HUDEP-2 (cell line): ENCODE data around the gene NDNF.

Experiments
- DNase-seq, 76 experiments: peaks; one replicate each; lab custom pipeline; 2025; ENCODE audit not compliant: unreplicated experiment in 76 of 76; lab: John Stamatoyannopoulos, UW

Gene NDNF

DNA sequence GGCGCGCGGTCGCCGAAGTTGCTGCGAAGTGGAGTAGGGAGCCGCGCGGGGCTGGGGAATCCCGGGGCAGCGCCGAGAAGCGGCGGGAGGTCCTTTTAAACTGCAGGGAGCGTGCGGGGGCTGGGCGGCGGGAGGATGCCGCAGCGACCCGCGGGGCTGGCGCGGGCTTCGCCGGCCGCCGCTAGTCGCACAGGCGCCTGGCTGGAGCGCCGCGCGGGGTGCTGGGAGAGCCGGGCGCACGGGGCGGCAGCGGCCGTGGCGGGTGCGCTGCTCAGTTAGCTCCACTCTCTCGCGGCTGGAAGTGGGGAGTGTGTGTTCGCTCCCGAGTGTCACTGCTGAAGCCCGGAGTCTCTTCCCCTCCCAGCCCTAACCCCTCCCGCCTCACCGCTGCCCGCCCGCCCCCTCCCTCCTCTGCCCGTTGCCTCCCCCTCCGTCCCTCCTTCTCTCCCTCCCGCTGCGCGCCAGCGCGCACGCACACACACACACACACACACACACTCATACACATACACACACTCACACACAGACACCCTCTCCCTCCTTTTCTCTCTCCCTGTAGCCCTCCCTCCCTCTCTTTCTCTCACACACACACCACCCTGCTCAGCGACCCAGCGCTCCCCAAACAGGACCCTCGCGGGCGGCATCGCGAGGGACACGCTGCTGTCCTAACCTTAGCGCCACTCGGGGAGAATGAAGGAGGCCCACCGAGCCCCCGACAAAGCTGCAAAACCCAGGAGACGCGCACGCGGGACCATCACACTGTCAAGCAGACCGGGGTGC is at the start of gene NDNF:
TSS of gene NDNF (minus strand) at position 312 of the 780 bp plus-strand sequence. CDS start 26,698 bp downstream, outside the sequence.
- peak in 4 of 76 experiments; percentile 0 to 6 (median 1) for DNase-seq

- no peak for DNase-seq
Measured at GRCh38 chr4:121119715-121120114, 47.4 kb upstream of the NDNF start.

DNA sequence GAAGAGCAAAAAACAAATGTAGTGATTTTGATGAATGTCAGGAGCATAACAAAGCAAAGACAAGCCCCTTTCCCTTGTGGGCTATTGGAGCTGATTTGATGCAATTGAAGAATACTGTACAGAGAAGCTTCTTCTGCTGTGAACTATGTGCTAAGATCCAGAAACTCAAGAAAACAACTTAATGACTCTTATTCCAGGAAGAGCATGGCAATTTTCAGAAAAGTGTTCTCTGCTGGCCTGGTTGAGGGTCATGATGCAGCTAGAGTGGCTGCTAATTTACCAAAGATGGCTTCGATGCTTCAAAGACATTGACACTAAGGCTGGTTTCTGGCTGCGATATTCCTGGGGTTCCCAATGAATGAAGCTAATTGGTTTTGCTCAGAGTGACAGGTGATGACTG is 46.0 kb upstream of the NDNF start:
- DNase-seq = no peak

- no peak for DNase-seq
Measured at GRCh38 chr4:121114756-121115155, 42.4 kb upstream of the NDNF start.

- no peak for DNase-seq
Measured at GRCh38 chr4:121112530-121112929, 40.2 kb upstream of the NDNF start.

GRCh38 chr4:121108557-121108956 is 36.2 kb upstream of the NDNF start:
- DNase-seq = no peak

DNA sequence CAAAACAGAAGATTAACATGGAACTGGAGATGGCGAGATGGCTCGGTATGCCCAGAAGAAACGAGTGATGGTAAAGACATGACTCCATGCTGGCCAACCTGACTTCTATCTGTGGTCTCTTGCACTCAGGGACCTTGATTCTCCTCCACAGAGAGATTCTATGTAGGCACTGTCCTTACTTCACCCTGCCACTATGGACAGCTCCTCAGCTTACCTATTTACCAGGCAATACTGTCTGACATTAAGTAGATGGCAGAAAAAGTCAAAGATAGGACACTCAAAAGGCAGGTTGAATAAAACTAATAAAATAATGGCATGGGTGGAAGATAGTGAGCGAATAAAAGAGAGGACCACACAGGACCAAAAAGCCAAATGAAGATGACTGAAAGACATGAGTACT is 35.2 kb upstream of the NDNF start:
- DNase-seq = no peak

GRCh38 chr4:121100093-121100775 is 27.9 kb upstream of the NDNF start:
- no peak for DNase-seq

DNA sequence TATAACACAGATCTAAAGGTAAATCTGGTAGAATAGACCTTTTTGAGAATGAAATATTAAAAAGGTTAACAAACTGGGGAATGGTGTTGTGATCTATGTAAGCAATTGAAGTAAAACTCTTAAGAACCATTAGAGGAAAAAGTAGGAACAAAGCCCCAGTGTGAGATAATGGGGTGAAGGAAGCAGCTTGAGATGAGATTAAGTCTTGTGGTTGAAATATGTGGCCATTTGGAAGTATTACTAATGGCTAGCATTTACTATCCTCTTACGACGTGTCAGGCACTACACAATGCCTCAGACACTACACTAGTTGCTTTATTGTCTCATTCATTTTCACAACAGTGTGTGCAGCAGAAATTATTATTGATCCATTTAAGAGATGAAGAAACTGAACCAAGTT is 25.9 kb upstream of the NDNF start:
- DNase-seq = no peak

GRCh38 chr4:121096629-121097028 is 24.3 kb upstream of the NDNF start:
- peak in 1 of 76 experiments; percentile 7 for DNase-seq

GRCh38 chr4:121096191-121096590 is 23.9 kb upstream of the NDNF start:
- DNase-seq = no peak

GRCh38 chr4:121094297-121094966 is 22.1 kb upstream of the NDNF start:
- DNase-seq = no peak

DNA sequence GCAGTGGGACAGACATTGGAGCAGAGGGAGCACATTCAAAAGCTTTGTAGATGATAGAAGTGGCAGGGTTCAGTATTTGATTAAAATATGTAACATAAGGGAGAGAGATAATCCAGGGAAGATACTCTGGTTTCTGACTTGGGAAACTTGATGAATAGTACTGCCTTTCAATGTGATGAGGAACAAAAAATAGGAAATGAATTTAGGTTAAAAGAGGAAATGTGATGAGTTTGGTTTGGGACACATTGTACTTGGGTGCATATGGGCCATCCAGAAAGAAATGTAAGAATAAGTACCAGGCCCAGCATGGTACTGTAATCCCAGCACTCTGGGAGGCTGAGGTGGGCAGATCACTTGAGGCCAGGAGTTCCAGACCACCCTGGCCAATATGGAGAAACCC is 20.9 kb upstream of the NDNF start:
- no peak for DNase-seq

DNA sequence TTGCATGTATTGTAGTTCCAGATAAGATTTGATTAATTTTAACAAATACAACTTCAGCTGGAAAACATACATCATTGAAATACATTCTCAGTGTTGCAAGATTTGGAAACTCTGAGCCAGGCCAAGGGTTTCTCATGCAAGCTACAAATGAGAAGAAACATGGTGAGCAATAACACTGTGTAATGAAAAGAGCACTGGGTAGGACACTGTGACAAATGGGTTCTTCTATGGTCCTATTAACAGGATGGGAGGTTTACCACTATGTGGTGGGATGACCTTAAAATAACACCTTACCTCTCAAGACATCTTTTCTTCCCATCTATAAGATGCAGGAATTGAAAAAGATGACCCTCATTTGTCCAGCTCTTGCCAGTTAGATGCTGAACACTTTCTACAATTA is 19.6 kb upstream of the NDNF start:
- no peak for DNase-seq

- no peak for DNase-seq
Measured at GRCh38 chr4:121088867-121089266, 16.5 kb upstream of the NDNF start.

- no peak for DNase-seq
Measured at GRCh38 chr4:121079376-121079775, 7.0 kb upstream of the NDNF start.

DNA sequence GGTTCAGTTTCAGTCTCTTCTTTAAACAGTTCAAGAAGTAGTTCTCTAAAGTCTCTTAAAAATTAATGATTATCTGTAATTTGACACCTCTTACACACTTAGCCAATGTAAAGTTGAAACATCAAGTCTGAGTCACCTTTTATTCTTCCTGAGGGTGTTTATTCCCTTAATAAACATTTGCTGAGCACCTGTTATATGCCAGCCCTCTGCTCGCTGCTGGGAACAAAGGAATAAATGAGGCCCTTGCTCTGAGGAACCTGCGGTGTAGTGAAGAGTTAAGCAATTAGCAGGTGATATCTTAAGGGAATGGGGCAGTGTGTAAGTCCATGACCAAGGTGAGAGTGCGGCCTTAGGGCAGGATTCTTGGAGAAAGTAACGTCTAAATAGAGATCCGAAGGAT is 5.2 kb upstream of the NDNF start:
- DNase-seq = no peak

DNA sequence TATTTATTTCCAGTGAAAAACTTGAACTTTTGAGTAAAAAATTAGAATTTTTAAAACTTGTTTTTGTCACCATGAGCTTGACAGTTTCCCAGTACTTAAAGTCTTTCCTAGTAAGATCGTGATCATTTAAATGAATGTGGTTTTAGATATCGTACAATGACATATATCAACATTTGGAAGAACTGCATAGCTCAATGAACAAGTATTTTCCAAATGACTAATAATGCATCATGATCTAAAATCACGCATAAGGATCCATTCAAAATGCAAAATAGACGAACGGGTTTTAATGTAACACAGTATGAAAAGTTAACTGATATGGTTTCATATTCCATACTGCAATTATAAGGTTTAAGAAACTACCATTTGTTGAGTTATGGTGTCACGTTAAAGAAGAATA is 4.1 kb upstream of the NDNF start:
- DNase-seq = no peak

- no peak for DNase-seq
Measured at GRCh38 chr4:121073672-121074381, 1.5 kb upstream of the NDNF start.

DNA sequence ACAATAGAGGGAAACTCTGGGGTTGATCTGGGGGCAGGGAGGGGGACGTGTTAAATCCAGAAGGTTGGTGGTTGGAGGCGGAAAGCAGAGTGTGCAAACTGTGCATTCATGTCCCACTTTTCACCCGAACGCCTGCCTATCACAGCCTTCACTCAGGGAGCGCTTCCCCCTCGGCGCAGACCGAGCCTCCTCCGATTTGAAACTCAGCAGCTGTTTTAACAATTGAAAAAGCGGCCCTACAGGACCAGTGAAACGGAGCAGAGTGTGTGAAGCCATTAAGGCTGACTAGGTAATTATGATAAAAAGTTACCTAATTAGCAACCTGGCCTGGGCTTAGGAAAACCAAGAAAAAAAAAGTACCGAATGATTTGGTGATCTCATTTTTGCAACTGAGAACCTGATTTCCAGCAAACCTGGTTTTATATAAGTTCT is 685 bp upstream of the NDNF start:
- no peak for DNase-seq

GRCh38 chr4:121071640-121072223 is 603 bp downstream of the NDNF start:
- DNase-seq = no peak
